WTC11 (cell line): Measurements from ENCODE around the gene BCAS1. TPM values are rescaled to one million over a fixed set of nuclear protein-coding genes. Genes with fewer than 3 reads are reported as not detected.

ENCODE experiments used
- ATAC-seq: fragments of 200-7000 bp; cut with Tn5 transposase; 2 replicates; pipeline ENCODE4 v1.10.0; 2021; ENCODE audit warnings: mild to moderate bottlenecking, moderate library complexity
- CTCF ChIA-PET: fragments of 300-600 bp; sonication (Branson Sonifier 250); formaldehyde crosslinking; loops from one replicate; lab custom pipeline; 2021; ENCODE audit warnings: antibody characterized with exemption; lab: Charles Lee
- POLR2A ChIA-PET: fragments of 350-600 bp; sonication (Branson Sonifier 250); formaldehyde crosslinking; loops from one replicate; lab custom pipeline; 2021; ENCODE audit warnings: antibody characterized with exemption; lab: Charles Lee
- DNase-seq: peaks from one replicate; pipeline ENCODE4 v3.0.0; 2021; ENCODE audit warnings: low spot score
- H3K27ac Mint-ChIP-seq: 2 replicates; pipeline ENCODE4 v1.8.0; 2021; ENCODE audit warnings: mixed read lengths
- H3K27me3 Mint-ChIP-seq: 2 replicates; pipeline ENCODE4 v1.8.0; 2021; ENCODE audit warnings: low read depth, mild to moderate bottlenecking, moderate library complexity, mixed read lengths
- H3K36me3 Mint-ChIP-seq: 2 replicates; pipeline ENCODE4 v1.8.0; 2021; ENCODE audit warnings: mixed read lengths
- H3K4me1 Mint-ChIP-seq: 2 replicates; pipeline ENCODE4 v1.8.0; 2022; ENCODE audit warnings: mixed read lengths
- H3K4me3 Mint-ChIP-seq: 2 replicates; pipeline ENCODE4 v1.8.0; 2021; ENCODE audit warnings: mild to moderate bottlenecking, moderate library complexity, mixed read lengths
- H3K9me3 Mint-ChIP-seq: 2 replicates; pipeline ENCODE4 v1.8.0; 2021; ENCODE audit warnings: mixed read lengths
- FOXJ3 ChIP-seq: sonication (generic); formaldehyde crosslinking; IDR thresholded peaks from 2 replicates; pipeline ENCODE4 v1.9.0; 2021; ENCODE audit warnings: missing genetic modification reagents, mild to moderate bottlenecking, borderline replicate concordance
- IRF2 ChIP-seq: sonication (generic); formaldehyde crosslinking; IDR thresholded peaks from 2 replicates; pipeline ENCODE4 v1.8.0; 2022; ENCODE audit warnings: low read depth, missing genetic modification reagents, borderline replicate concordance
- MYBL2 ChIP-seq: sonication (generic); formaldehyde crosslinking; IDR thresholded peaks from 2 replicates; pipeline ENCODE4 v1.8.1; 2023; ENCODE audit warnings: mild to moderate bottlenecking, moderate library complexity, missing genetic modification reagents
- PRRX2 ChIP-seq: fragments of 250-450 bp; sonication (Bioruptor Pico); IDR thresholded peaks from 2 replicates; pipeline ENCODE4 v1.8.0; 2021; ENCODE audit warnings: mild to moderate bottlenecking
- RELA ChIP-seq: sonication (generic); formaldehyde crosslinking; IDR thresholded peaks from 2 replicates; pipeline ENCODE4 v1.8.1; 2022; ENCODE audit warnings: missing genetic modification reagents, mild to moderate bottlenecking, borderline replicate concordance
- TEAD1 ChIP-seq: sonication (generic); formaldehyde crosslinking; IDR thresholded peaks from 2 replicates; pipeline ENCODE4 v1.8.0; 2022; ENCODE audit warnings: mild to moderate bottlenecking, missing genetic modification reagents
- TEAD4 ChIP-seq: sonication (generic); formaldehyde crosslinking; IDR thresholded peaks from 2 replicates; pipeline ENCODE4 v1.8.0; 2022; ENCODE audit warnings: mild to moderate bottlenecking, missing genetic modification reagents
- ZNF396 ChIP-seq: fragments of 250-450 bp; sonication (Bioruptor Pico); IDR thresholded peaks from 2 replicates; pipeline ENCODE4 v1.8.0; 2021; ENCODE audit warnings: mild to moderate bottlenecking, moderate library complexity, borderline replicate concordance
- ZNF671 ChIP-seq: fragments of 250-450 bp; sonication (Bioruptor Pico); IDR thresholded peaks from 2 replicates; pipeline ENCODE4 v1.8.0; 2021; ENCODE audit warnings: mild to moderate bottlenecking
- total RNA-seq: library from RNA; stranded (reverse); gene quantifications from 3 replicates; pipeline ENCODE4 v1.2.3, GENCODE V29; 2021
- TF ChIP-seq, protein P1 (sequence below): sonication (generic); formaldehyde crosslinking; IDR thresholded peaks from 2 replicates; pipeline ENCODE4 v1.8.1; 2023; ENCODE audit warnings: mild to moderate bottlenecking, missing genetic modification reagents
- TF ChIP-seq, protein P2 (sequence below): fragments of 250-450 bp; sonication (Bioruptor Pico); IDR thresholded peaks from 2 replicates; pipeline ENCODE4 v2.1.2; 2022; ENCODE audit warnings: mild to moderate bottlenecking, moderate library complexity
- TF ChIP-seq, protein P3 (sequence below): sonication (generic); formaldehyde crosslinking; IDR thresholded peaks from 2 replicates; pipeline ENCODE4 v1.8.0; 2022; ENCODE audit warnings: mild to moderate bottlenecking, missing genetic modification reagents
- TF ChIP-seq, protein P4 (sequence below): fragments of 250-450 bp; sonication (Bioruptor Pico); IDR thresholded peaks from 2 replicates; pipeline ENCODE4 v1.9.0; 2021; ENCODE audit warnings: moderate library complexity, mild to moderate bottlenecking, inconsistent platforms, borderline replicate concordance
- TF ChIP-seq, protein P5 (sequence below): sonication (generic); formaldehyde crosslinking; conservative IDR thresholded peaks from 2 replicates; pipeline ENCODE4 v1.8.1; 2023; ENCODE audit warnings: mild to moderate bottlenecking, low read depth, missing genetic modification reagents, moderate library complexity
- TF ChIP-seq, protein P6 (sequence below): fragments of 250-450 bp; sonication (Bioruptor Pico); IDR thresholded peaks from 2 replicates; pipeline ENCODE4 v1.9.0; 2021; ENCODE audit warnings: mild to moderate bottlenecking

Gene BCAS1
- total RNA-seq, 1 experiment from 2014 or later = 0.11 TPM

DNA sequence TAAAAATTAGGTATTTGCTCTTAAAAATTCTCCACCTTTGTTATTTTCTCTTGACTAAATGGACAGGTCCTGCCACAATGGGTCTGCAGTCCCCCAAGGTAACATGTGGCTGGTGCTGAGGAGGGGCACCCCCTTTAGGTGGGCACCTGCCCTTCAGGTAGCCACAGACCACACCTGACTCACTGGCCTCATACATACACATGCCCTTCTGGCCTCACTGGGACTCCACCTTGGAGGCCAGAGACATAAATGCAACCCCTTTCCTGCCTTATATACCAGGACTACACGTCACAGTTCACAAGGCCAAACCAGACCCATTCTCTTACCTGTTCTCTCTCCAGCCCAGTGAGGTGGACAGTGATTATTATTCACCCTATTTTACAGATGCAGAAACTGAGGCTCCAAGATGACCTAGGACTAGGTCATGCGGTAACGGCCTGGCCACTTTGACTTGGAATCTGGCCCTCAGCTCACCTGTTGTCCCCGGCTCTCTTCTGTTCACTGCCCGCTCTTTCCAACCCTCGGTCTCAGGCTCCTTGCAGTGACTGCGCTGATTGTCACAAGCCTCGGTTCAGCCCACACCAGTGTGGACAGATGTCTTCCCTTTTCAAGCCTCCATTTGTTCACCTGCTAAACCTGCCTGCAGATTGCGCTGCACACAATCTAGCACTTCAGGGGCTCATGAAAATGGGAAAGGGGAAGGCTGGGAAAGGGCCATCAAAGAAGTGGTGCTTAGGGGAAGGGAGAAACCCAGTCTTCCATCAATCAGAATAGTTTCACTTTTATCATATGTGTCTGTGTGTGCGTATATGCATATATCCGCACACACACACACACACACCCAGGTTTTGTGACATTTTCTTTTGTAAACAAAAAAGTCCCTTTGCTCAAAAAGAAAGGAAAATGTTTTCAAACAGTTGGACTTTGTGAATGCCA, 121.7 kb downstream of the BCAS1 start:
- no peak for DNase-seq
- peaks cover 23% of the 10 kb centered on the region for H3K9me3 Mint-ChIP-seq
- peaks cover 20% of the 10 kb centered on the region for H3K36me3 Mint-ChIP-seq
- peaks cover 8% of the 10 kb centered on the region for H3K4me1 Mint-ChIP-seq
- no peak overlapping the region for H3K4me3 Mint-ChIP-seq
- ATAC-seq = no peak
- no peak overlapping the region for H3K27ac Mint-ChIP-seq
- ChIA-PET CTCF (interaction anchor here (0.6 to 0.8 kb wide), 2 partner anchors 233 to 249 kb away, joined by 3 read pairs; no protein-coding TSS in a partner anchor), POLR2A (no interaction called here)
- no peaks in the 10 kb centered on the region; the same call in 1 of the 2 replicates for H3K27me3 Mint-ChIP-seq
- TF ChIP-seq ZNF396 (CRISPR knock-in tag) (no peak), RELA (CRISPR knock-in tag) (no peak), PRRX2 (CRISPR knock-in tag) (no peak), MYBL2 (CRISPR knock-in tag) (no peak), FOXJ3 (CRISPR knock-in tag) (no peak), TEAD1 (CRISPR knock-in tag) (no peak), IRF2 (CRISPR knock-in tag) (no peak), TEAD4 (CRISPR knock-in tag) (no peak), ZNF671 (CRISPR knock-in tag) (no peak)
- TF ChIP-seq, protein P1, sequence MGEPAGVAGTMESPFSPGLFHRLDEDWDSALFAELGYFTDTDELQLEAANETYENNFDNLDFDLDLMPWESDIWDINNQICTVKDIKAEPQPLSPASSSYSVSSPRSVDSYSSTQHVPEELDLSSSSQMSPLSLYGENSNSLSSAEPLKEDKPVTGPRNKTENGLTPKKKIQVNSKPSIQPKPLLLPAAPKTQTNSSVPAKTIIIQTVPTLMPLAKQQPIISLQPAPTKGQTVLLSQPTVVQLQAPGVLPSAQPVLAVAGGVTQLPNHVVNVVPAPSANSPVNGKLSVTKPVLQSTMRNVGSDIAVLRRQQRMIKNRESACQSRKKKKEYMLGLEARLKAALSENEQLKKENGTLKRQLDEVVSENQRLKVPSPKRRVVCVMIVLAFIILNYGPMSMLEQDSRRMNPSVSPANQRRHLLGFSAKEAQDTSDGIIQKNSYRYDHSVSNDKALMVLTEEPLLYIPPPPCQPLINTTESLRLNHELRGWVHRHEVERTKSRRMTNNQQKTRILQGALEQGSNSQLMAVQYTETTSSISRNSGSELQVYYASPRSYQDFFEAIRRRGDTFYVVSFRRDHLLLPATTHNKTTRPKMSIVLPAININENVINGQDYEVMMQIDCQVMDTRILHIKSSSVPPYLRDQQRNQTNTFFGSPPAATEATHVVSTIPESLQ (CRISPR knock-in tag) = no peak
- TF ChIP-seq, protein P2, sequence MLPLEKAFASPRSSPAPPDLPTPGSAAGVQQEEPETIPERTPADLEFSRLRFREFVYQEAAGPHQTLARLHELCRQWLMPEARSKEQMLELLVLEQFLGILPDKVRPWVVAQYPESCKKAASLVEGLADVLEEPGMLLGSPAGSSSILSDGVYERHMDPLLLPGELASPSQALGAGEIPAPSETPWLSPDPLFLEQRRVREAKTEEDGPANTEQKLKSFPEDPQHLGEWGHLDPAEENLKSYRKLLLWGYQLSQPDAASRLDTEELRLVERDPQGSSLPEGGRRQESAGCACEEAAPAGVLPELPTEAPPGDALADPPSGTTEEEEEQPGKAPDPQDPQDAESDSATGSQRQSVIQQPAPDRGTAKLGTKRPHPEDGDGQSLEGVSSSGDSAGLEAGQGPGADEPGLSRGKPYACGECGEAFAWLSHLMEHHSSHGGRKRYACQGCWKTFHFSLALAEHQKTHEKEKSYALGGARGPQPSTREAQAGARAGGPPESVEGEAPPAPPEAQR (CRISPR knock-in tag) = no peak
- TF ChIP-seq, protein P3, sequence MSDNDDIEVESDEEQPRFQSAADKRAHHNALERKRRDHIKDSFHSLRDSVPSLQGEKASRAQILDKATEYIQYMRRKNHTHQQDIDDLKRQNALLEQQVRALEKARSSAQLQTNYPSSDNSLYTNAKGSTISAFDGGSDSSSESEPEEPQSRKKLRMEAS (CRISPR knock-in tag) = no peak
- TF ChIP-seq, protein P4, sequence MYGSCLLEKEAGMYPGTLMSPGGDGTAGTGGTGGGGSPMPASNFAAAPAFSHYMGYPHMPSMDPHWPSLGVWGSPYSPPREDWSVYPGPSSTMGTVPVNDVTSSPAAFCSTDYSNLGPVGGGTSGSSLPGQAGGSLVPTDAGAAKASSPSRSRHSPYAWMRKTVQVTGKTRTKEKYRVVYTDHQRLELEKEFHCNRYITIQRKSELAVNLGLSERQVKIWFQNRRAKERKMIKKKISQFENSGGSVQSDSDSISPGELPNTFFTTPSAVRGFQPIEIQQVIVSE = no peak
- TF ChIP-seq, protein P5, sequence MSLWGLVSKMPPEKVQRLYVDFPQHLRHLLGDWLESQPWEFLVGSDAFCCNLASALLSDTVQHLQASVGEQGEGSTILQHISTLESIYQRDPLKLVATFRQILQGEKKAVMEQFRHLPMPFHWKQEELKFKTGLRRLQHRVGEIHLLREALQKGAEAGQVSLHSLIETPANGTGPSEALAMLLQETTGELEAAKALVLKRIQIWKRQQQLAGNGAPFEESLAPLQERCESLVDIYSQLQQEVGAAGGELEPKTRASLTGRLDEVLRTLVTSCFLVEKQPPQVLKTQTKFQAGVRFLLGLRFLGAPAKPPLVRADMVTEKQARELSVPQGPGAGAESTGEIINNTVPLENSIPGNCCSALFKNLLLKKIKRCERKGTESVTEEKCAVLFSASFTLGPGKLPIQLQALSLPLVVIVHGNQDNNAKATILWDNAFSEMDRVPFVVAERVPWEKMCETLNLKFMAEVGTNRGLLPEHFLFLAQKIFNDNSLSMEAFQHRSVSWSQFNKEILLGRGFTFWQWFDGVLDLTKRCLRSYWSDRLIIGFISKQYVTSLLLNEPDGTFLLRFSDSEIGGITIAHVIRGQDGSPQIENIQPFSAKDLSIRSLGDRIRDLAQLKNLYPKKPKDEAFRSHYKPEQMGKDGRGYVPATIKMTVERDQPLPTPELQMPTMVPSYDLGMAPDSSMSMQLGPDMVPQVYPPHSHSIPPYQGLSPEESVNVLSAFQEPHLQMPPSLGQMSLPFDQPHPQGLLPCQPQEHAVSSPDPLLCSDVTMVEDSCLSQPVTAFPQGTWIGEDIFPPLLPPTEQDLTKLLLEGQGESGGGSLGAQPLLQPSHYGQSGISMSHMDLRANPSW = no peak
- TF ChIP-seq, protein P6, sequence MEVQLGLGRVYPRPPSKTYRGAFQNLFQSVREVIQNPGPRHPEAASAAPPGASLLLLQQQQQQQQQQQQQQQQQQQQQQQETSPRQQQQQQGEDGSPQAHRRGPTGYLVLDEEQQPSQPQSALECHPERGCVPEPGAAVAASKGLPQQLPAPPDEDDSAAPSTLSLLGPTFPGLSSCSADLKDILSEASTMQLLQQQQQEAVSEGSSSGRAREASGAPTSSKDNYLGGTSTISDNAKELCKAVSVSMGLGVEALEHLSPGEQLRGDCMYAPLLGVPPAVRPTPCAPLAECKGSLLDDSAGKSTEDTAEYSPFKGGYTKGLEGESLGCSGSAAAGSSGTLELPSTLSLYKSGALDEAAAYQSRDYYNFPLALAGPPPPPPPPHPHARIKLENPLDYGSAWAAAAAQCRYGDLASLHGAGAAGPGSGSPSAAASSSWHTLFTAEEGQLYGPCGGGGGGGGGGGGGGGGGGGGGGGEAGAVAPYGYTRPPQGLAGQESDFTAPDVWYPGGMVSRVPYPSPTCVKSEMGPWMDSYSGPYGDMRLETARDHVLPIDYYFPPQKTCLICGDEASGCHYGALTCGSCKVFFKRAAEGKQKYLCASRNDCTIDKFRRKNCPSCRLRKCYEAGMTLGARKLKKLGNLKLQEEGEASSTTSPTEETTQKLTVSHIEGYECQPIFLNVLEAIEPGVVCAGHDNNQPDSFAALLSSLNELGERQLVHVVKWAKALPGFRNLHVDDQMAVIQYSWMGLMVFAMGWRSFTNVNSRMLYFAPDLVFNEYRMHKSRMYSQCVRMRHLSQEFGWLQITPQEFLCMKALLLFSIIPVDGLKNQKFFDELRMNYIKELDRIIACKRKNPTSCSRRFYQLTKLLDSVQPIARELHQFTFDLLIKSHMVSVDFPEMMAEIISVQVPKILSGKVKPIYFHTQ (CRISPR knock-in tag) = no peak
